HL-60 (cell line): ENCODE results near the gene PDRG1.

Experiments used
- DNase-seq, 2 experiments: peaks; one replicate each; pipeline ENCODE4 v3.0.0-alpha.2; 2010 to 2020; ENCODE audit warnings: low read depth in 1 of 2, low spot score in 1 of 2
- H3K27ac ChIP-seq: fragments of 250-450 bp; sonication (Bioruptor Pico); replicated peaks from 2 replicates; pipeline ENCODE4 v1.5.1; 2020; ENCODE audit warnings: mild to moderate bottlenecking, moderate library complexity
- H3K27me3 ChIP-seq: fragments of 250-450 bp; sonication (Bioruptor Pico); 2 replicates; pipeline ENCODE4 v1.5.1; 2021; ENCODE audit warnings: mild to moderate bottlenecking, moderate library complexity; ENCODE audit not compliant: insufficient read depth, poor library complexity, severe bottlenecking
- H3K4me3 ChIP-seq: replicated peaks from 2 replicates; pipeline ENCODE4 v1.5.1; 2011; ENCODE audit warnings: mild to moderate bottlenecking, control low read depth, low read length; ENCODE audit not compliant: insufficient read depth
- CTCF ChIP-seq: IDR thresholded peaks from one replicate; pipeline ENCODE4 v1.5.1; 2011; ENCODE audit warnings: low read length, control low read depth, inconsistent platforms; ENCODE audit not compliant: insufficient read depth
- GABPA ChIP-seq: IDR thresholded peaks from 2 replicates; pipeline ENCODE4 v1.6.1; 2012; ENCODE audit warnings: low read depth
- POLR2AphosphoS5 ChIP-seq: IDR thresholded peaks from 2 replicates; pipeline ENCODE4 v1.6.1; 2012; ENCODE audit warnings: low read depth
- REST ChIP-seq: IDR thresholded peaks from 2 replicates; pipeline ENCODE4 v1.6.1; 2012; ENCODE audit warnings: low read depth; ENCODE audit not compliant: insufficient replicate concordance
- SPI1 ChIP-seq: IDR thresholded peaks from 2 replicates; pipeline ENCODE4 v1.6.1; 2012; ENCODE audit warnings: low read depth, mild to moderate bottlenecking, borderline replicate concordance

PDRG1 gene

GRCh38 chr20:31934968-31935764 lies 16.7 kb downstream of the PDRG1 start:
- no peaks in the 10 kb centered on the region for H3K27me3 ChIP-seq
- H3K27ac ChIP-seq = no peak overlapping the region
- no peak for TF ChIP-seq CTCF
- TF ChIP-seq POLR2AphosphoS5 = no peak
- TF ChIP-seq GABPA = no peak
- no peak for TF ChIP-seq SPI1
- no peak for TF ChIP-seq REST
- DNase-seq = no peak
- H3K4me3 ChIP-seq = no peak overlapping the region

- Histone ChIP-seq H3K4me3 (no peak overlapping the region), H3K27me3 (no peaks in the 10 kb centered on the region), H3K27ac (no peak overlapping the region)
- no peak for TF ChIP-seq CTCF
- TF ChIP-seq REST = no peak
- TF ChIP-seq POLR2AphosphoS5 = no peak
- TF ChIP-seq SPI1 = no peak
- no peak for TF ChIP-seq GABPA
- no peak for DNase-seq
These were observed 17.4 kb downstream of the PDRG1 start for GRCh38 chr20:31934491-31934890.

GRCh38 chr20:31933698-31934097 lies 18.1 kb downstream of the PDRG1 start:
- TF ChIP-seq SPI1 (no peak), GABPA (no peak), CTCF (no peak), POLR2AphosphoS5 (no peak), REST (no peak)
- H3K27me3 ChIP-seq = no peaks in the 10 kb centered on the region
- no peak overlapping the region for H3K27ac ChIP-seq
- H3K4me3 ChIP-seq = no peak overlapping the region
- no peak for DNase-seq
